ENCODE data around the gene IFT88. TPM values are rescaled to one million over a fixed set of nuclear protein-coding genes. Genes with fewer than 3 reads are reported as not detected.

The IFT88 gene
- polyA plus RNA-seq, 1 of the 3 experiments (the other 2 are of a cell fraction): 6.2 TPM

DNA sequence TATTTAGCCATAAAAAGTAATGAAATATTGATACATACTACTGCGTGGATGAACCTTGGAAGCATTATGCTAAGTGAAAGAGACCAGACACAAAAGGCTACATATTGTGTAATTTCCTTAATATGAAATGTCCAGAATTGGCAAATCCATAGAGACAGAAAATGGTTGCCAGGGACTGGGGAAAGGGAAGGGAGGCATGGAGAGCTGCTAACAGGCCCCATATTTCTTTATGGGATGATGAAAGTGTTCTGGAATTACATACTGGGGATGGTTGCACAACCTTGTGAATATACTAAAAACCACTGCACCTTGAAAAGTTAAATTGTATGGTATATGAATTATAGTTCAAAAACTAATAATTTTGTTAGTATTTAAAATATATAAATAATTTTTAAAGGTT lies 3.6 kb downstream of the IFT88 start:
- Histone ChIP-seq H2AFZ (ENCODE audit: low read depth) (no peak overlapping the region), H3K4me3 (ENCODE audit: low read depth in 2 of 2, low read length in 1 of 2) (no peak overlapping the region), H3K27ac (ENCODE audit: low read depth in 2 of 2, low read length in 1 of 2) (no peak overlapping the region), H3K9ac (no peak overlapping the region), H3K4me1 (ENCODE audit: control insufficient read depth in 1 of 2, insufficient read depth in 2 of 2, low read depth in 1 of 2, low read length in 1 of 2) (peaks cover 4 to 7% of the 10 kb centered on the region in 2 experiments; a peak in 3 of 4 replicates), H3K79me2 (ENCODE audit: insufficient read depth) (peaks cover 16% of the 10 kb centered on the region), H3K9me3 (peaks cover 2% of the 10 kb centered on the region; the same call in 1 of the 2 replicates), H3K36me3 (replicated peaks in 1 of 2; ENCODE audit: control insufficient read depth in 1 of 2, insufficient read depth in 2 of 2, low read length in 1 of 2) (peaks cover 0 to 13% of the 10 kb centered on the region in 2 experiments), H3F3A (replicated peaks; ENCODE audit: insufficient read depth) (peaks cover 19% of the 10 kb centered on the region), H3K9me2 (no peaks in the 10 kb centered on the region), H3K4me2 (no peak overlapping the region), H4K20me1 (ENCODE audit: insufficient read depth) (no peaks in the 10 kb centered on the region), H3K27me3 (ENCODE audit: insufficient read depth) (no peaks in the 10 kb centered on the region)
- POLR2A ChIA-PET: no interaction called here
- WGBS (ENCODE audit: low lambda C conversion rate): 85% methylated on average over 1 of the region's 1 CpG
- TF ChIP-seq FOXJ3 (CRISPR knock-in tag; IDR thresholded peaks at IDR 0.05) (no peak), SIN3A (IDR thresholded peaks at IDR 0.05; ENCODE audit: borderline replicate concordance, low read depth, low read length) (no peak), JUND (IDR thresholded peaks at IDR 0.05) (no peak), MXI1 (IDR thresholded peaks at IDR 0.05; ENCODE audit: low read depth, low read length) (no peak), RXRA (IDR thresholded peaks at IDR 0.05; ENCODE audit: borderline replicate concordance, low read depth) (no peak), TEAD4 (IDR thresholded peaks at IDR 0.05; ENCODE audit: borderline replicate concordance, insufficient read depth) (no peak), RFX5 (IDR thresholded peaks at IDR 0.05; ENCODE audit: low read length) (no peak), YY1 (IDR thresholded peaks at IDR 0.05; ENCODE audit: low read depth) (no peak), RCOR1 (IDR thresholded peaks at IDR 0.05; ENCODE audit: low read length) (no peak), EP300 (IDR thresholded peaks at IDR 0.05; ENCODE audit: borderline replicate concordance in 1 of 2, low read depth in 1 of 2, low read length in 1 of 2) (no peak), CHD2 (IDR thresholded peaks at IDR 0.05; ENCODE audit: low read length, partially characterized antibody) (no peak), GABPA (IDR thresholded peaks at IDR 0.05; ENCODE audit: low read depth) (no peak), ELF1 (IDR thresholded peaks at IDR 0.05) (no peak), GATA2 (CRISPR knock-in tag; IDR thresholded peaks at IDR 0.05) (no peak)
- TF ChIP-seq, protein P1, sequence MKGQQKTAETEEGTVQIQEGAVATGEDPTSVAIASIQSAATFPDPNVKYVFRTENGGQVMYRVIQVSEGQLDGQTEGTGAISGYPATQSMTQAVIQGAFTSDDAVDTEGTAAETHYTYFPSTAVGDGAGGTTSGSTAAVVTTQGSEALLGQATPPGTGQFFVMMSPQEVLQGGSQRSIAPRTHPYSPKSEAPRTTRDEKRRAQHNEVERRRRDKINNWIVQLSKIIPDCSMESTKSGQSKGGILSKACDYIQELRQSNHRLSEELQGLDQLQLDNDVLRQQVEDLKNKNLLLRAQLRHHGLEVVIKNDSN (IDR thresholded peaks at IDR 0.05; ENCODE audit: borderline replicate concordance, low read depth): no peak
- TF ChIP-seq, protein P2, sequence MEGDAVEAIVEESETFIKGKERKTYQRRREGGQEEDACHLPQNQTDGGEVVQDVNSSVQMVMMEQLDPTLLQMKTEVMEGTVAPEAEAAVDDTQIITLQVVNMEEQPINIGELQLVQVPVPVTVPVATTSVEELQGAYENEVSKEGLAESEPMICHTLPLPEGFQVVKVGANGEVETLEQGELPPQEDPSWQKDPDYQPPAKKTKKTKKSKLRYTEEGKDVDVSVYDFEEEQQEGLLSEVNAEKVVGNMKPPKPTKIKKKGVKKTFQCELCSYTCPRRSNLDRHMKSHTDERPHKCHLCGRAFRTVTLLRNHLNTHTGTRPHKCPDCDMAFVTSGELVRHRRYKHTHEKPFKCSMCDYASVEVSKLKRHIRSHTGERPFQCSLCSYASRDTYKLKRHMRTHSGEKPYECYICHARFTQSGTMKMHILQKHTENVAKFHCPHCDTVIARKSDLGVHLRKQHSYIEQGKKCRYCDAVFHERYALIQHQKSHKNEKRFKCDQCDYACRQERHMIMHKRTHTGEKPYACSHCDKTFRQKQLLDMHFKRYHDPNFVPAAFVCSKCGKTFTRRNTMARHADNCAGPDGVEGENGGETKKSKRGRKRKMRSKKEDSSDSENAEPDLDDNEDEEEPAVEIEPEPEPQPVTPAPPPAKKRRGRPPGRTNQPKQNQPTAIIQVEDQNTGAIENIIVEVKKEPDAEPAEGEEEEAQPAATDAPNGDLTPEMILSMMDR (IDR thresholded peaks at IDR 0.05): no peak
- TF ChIP-seq, protein P3, sequence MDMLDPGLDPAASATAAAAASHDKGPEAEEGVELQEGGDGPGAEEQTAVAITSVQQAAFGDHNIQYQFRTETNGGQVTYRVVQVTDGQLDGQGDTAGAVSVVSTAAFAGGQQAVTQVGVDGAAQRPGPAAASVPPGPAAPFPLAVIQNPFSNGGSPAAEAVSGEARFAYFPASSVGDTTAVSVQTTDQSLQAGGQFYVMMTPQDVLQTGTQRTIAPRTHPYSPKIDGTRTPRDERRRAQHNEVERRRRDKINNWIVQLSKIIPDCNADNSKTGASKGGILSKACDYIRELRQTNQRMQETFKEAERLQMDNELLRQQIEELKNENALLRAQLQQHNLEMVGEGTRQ (IDR thresholded peaks at IDR 0.05; ENCODE audit: borderline replicate concordance, low read depth, low read length): no peak
- TF ChIP-seq, protein P4, sequence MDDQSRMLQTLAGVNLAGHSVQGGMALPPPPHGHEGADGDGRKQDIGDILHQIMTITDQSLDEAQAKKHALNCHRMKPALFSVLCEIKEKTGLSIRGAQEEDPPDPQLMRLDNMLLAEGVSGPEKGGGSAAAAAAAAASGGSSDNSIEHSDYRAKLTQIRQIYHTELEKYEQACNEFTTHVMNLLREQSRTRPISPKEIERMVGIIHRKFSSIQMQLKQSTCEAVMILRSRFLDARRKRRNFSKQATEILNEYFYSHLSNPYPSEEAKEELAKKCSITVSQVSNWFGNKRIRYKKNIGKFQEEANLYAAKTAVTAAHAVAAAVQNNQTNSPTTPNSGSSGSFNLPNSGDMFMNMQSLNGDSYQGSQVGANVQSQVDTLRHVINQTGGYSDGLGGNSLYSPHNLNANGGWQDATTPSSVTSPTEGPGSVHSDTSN (IDR thresholded peaks at IDR 0.05): no peak
- TF ChIP-seq, protein P5, sequence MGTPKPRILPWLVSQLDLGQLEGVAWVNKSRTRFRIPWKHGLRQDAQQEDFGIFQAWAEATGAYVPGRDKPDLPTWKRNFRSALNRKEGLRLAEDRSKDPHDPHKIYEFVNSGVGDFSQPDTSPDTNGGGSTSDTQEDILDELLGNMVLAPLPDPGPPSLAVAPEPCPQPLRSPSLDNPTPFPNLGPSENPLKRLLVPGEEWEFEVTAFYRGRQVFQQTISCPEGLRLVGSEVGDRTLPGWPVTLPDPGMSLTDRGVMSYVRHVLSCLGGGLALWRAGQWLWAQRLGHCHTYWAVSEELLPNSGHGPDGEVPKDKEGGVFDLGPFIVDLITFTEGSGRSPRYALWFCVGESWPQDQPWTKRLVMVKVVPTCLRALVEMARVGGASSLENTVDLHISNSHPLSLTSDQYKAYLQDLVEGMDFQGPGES (IDR thresholded peaks at IDR 0.05; ENCODE audit: low read depth, low read length): no peak
- TF ChIP-seq, protein P6, sequence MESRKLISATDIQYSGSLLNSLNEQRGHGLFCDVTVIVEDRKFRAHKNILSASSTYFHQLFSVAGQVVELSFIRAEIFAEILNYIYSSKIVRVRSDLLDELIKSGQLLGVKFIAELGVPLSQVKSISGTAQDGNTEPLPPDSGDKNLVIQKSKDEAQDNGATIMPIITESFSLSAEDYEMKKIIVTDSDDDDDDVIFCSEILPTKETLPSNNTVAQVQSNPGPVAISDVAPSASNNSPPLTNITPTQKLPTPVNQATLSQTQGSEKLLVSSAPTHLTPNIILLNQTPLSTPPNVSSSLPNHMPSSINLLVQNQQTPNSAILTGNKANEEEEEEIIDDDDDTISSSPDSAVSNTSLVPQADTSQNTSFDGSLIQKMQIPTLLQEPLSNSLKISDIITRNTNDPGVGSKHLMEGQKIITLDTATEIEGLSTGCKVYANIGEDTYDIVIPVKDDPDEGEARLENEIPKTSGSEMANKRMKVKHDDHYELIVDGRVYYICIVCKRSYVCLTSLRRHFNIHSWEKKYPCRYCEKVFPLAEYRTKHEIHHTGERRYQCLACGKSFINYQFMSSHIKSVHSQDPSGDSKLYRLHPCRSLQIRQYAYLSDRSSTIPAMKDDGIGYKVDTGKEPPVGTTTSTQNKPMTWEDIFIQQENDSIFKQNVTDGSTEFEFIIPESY (IDR thresholded peaks at IDR 0.05; ENCODE audit: borderline replicate concordance, low read depth): no peak
- no peak for DNase-seq
- CTCF ChIA-PET: no interaction called here
